ENCODE measurements around the gene FICD.
A peak's percentile ranks its signal among the peaks of the same experiment; 100 is the strongest.

The FICD gene

DNA sequence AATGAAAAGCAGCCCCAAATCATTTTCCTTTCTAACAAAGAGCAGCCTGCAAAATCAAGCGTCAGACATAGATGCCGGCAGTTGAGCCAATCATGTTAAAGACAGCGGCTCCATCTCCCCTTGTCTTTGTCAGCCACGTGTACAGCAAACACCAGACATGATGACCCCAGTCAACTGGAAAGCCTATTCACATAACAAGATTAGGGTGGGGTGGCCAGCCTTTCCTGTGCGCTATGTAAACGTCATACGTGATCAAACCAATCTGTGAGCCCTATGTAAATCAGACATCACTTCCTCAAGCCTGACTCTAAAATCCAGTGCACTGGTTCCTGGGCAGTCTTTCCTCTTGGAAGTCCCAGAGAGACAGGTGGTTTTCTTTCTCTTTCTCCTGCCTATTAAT lies 9.9 kb upstream of the FICD start:
- no peak for FAIRE-seq

DNA sequence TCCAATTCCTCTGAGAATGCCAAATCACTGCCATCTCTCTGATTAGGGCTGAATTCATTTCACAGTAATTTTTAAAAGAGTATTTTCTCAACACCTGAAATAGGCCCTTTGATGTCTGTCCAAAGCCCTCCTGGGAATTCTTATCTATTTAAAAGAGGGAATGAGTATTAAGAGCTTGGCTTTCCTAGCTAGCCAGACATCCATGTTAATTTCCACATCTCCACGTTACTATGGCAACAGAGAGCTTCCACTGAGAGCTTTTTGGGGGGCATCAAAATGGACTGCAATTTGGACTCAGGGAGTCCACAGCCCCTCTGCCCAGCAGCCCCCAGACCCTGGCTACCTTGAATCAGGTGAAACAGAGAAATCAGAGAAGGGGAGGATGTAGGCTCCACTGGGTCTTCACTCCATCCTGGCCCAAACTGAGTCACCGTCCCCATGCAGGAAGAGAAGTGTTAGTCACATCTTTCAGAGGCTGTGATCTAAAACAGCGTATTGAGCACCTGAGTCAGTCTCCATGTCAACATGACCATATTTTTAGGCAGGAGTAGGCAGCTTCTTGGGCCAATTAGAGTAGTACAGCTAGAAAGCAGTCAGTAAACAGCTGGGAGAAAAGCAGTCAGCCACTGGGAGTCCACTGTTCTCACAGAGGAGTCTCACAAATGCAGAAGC lies 7.0 kb upstream of the FICD start:
- FAIRE-seq = no peak

DNA sequence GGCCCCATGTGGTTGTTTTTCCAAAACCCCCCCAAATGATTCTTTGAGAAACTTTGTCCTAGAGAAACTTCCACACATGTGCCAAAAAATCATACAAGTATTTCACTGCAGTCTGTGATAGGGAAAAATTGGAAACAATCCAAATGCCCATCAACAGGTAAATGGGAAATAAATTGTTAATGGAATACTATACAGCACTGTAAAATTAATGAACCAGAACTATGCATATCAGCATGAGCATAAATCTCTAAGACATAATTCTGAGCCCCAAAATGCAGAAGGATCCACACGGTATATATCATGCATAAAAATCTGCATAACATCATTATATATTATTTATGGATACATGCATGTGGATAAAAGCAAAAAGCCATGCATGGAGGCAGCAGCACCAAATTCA lies 5.3 kb upstream of the FICD start:
- FAIRE-seq = no peak

DNA sequence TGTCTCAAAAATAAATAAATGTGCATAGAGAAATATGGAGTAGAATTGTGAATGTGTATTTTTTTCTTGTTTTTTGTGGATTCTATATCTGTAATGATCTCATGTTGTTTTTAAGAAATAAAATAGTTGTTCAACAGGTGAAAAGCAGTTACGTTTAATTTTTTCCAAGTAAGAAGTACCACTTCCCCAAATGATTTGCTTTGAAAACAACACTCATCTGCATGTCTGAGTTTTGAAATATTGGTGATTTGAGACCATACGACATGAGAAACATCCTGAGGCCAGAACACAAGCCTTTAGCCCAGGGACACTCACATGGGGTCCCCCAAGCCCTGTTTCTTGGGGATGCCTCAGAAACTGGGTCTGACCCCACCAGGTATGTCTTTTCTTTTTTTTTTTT lies 4.2 kb upstream of the FICD start:
- no peak for FAIRE-seq

DNA sequence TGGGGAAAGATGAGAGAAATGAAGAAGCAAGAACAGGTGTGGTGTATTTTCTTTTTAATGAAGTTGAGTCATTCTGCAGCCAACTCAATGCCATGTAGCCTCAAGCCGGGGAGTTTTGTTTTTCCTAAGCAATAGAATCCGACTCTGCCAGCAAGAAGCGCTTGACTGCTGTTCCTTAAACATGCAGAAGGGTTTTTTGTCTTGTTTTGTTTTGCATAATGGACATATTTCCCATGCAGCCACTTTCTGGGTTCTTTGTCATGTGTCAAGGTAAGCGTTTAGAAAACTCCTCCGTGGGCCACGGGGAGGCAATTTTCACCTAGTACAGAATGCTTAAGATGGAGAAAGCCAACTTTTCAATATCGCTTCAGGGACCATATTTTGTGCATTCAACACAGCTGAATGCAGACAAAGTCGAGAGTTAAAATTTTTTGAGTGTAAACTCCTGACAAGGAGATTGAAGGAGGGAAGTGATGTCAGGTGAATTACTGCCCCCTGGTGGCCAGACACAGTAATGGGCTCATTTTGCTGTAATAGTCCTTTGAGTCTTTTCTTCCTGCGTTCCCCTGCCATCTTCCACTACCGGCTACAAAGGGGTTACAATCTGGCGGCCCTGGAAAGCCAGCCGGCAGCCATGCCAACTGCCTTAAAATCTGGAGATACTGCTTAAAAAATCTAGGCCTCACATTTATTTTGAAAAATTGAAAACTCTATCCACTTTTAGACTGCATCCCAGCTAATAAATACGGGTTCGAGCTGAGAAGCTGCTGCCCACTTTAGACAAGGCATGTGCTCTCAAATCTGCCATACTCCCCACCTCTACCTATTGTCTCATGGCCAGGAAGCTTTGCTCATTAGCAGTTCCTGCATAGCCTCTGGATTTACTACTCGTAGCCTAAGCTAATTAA lies 3.2 kb upstream of the FICD start:
- peak; percentile 39 for FAIRE-seq

DNA sequence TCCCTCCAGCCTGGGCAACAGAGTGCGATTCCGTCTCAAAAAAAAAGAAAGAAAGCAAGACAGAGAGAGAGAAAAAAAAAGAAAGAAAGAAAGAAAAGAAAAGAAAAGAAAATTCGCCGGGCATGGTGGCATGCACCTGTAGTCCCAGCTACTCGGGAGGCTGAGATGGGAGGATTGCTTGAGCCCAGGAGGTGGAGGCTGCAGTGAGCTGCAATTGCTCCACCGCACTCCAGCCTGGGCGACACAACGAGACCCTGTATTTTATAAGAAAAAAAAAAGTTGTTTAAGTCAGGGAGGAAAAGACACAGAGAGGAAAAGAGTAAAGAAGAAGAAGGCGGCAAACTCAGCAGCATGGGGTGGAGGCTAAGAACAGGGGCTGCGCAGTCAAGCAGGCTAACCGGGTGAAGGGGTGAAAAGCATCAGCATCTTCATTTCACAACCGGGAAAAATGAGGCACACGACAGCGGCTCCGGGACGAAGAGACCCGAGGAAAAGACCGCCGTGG lies 557 bp upstream of the FICD start:
- FAIRE-seq = no peak

DNA sequence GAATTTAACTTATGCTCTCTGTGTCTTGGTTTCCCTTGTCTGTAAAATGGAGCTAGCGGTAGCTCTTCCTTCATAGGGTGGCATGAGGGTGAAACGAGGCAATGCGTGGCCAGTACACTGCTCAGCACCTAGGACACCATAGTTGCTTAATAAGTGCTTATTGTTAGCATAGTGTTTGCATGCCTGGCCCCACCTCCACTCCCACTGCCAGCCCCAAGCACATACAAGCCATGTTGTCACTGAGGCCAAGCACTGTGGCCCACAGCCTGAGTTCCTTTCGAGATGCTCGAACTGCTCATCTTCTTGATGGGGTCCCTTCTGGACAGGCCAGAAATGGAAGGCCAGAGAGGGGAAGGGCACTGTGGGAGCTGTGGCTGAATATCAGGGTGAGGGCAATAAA lies 839 bp downstream of the FICD start:
- no peak for FAIRE-seq

DNA sequence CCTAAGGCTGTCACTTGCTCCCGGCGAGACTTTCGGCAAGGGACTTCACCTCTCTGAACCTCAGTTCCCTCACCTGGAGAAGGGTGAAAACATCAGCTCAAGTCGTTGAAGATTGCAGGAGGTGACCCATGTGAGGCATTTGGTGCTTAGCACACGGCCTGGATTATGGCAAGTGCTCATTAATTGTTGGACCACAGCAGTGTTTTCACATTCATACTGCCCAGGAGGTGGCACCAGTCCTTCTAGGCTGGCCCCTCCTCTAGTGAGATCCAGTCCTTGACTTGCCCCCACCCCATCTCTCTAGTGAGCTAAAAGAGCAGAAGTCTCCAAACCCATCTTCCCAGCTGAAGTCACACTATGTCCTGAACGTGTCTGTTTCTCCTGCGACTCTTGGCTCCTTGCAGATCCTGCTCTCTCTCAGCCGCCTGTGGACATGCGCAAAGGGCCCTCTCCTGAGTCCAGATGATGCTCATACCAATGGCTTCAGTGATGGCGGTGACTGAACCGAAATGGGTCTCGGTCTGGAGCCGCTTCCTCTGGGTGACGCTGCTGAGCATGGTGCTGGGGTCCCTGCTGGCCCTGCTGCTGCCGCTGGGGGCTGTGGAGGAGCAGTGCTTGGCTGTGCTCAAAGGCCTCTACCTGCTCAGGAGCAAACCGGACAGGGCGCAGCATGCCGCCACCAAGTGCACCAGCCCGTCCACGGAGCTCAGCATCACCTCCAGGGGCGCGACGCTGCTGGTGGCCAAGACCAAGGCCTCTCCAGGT lies 1.6 kb downstream of the FICD start:
- FAIRE-seq = no peak

DNA sequence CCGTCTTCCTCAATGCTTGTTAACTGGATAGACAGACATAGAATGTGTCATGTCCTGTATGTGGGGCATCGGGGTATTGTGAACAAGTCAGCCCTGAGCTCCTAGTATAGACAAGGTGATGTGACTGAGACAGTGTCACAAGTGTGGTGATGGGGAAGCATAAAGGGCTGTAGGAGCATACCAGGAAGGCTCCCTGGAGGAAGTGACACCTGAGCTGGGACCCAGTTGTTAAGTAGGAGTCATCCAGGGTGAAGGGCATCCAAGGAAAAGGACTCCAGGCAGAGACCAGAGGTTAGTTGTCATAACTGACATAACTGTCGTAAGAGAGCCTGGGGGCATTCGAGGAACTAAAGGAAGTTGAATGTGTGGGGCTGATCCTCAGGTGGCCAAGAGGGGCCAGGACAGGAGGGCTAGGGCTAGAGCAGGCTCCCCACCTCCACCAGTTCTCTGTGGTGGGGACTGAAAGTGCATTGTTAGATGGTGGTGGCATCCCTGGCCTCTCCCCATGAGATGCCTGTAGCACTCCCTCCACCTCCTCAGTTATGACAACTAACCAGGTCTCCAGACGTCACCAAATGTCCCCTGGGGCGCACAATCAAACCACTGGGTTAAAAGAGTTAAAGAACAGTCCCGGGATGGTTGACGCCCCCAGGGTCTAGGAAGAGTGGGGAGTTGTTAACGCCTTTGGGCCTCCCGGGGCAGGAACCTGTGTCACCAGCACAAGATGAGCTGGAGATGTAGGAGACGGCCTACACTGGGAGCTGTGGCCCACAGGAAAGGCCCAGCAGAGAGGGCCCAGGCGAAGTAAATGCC lies 2.4 kb downstream of the FICD start:
- FAIRE-seq = no peak

DNA sequence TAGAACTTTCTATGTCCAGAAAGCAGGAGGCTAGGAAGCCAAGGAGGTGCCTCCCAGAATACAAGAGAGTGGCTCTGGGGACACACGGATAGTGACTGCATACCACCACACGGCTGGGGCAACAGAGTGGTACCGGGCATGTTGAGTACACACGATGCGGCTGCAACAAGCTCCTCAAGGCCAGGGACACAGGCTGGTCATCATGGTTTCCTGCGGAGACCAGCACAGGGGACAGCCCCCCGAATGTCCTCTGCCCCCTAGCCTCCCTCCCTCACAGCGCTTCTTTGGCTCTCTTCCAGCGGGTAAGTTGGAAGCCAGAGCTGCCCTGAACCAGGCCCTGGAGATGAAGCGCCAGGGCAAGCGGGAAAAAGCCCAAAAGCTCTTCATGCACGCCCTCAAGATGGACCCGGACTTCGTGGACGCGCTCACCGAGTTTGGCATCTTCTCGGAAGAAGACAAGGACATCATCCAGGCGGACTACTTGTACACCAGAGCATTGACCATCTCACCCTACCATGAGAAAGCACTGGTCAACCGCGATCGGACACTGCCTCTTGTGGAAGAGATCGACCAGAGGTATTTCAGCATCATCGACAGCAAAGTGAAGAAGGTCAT lies 3.1 kb downstream of the FICD start:
- FAIRE-seq = no peak

DNA sequence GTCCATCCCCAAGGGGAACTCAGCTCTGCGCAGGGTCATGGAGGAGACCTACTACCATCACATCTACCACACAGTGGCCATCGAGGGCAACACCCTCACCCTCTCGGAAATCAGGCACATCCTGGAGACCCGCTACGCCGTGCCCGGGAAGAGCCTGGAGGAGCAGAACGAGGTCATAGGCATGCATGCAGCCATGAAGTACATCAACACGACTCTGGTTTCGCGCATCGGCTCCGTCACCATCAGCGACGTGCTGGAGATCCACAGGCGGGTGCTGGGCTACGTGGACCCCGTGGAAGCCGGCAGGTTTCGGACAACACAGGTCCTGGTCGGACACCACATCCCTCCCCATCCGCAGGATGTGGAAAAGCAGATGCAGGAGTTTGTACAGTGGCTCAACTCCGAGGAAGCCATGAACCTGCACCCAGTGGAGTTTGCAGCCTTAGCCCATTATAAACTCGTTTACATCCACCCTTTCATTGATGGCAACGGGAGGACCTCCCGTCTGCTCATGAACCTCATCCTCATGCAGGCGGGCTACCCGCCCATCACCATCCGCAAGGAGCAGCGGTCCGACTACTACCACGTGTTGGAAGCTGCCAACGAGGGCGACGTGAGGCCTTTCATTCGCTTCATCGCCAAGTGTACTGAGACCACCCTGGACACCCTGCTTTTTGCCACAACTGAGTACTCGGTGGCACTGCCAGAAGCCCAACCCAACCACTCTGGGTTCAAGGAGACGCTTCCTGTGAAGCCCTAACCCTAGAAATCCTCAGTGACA lies 3.8 kb downstream of the FICD start:
- FAIRE-seq = no peak

DNA sequence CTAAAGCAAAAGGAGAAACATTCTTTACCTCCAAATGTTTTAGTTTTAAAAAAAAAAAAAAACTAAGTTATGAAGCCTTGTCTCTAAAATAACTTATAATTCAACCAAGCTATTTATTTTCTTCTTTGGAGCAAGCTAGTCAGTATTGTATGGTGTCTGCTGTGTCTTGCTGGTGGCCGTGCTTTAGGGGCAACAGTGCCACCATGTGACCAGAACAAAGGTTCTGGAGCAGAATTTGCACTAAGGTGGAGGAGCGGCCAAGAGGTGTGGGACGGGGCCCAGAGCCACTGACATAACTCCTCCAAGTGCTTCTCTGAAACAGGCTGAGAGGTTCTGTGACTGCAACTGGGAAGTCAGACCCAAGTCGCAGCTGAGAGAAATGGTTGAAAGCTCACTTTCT lies 4.5 kb downstream of the FICD start:
- no peak for FAIRE-seq

DNA sequence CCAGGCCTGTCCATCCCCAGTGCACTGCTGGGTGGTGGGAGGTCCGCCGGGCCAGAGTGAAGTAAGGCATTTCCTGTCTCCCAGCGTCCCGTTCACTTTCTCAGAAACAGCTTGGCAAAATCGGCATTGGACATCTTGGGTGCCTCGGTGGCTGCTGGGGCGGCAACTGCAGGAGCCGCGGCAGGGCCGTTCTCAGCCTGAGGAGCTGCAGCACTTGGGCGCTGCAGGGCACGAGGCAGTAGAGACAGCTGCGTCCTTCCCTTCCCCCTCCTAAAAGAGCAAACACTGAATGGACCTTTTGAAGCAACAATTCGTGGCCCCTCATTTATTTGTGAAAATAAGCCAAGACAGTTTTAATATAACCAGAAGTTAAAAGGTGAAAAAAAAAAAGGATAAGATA lies 8.3 kb downstream of the FICD start:
- no peak for FAIRE-seq

DNA sequence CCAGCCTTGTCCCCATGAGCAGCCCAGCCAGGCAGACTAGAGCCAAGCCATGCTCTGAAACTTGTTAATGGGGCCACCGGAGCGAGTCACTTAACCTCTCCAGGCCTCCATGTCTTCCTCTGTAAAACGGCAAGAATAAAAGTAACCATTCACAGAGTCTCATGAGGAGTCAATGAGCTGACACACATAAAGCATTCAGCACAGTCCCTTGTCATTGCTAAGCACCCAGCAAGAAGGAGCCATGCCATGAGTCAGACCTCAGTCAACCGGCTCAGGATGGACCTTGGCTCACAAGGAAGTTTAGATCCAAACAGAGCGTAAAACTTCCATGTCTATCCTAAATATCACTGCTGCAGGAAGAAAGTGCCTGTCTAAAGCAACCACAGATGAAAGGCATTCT lies 10.6 kb downstream of the FICD start:
- no peak for FAIRE-seq

DNA sequence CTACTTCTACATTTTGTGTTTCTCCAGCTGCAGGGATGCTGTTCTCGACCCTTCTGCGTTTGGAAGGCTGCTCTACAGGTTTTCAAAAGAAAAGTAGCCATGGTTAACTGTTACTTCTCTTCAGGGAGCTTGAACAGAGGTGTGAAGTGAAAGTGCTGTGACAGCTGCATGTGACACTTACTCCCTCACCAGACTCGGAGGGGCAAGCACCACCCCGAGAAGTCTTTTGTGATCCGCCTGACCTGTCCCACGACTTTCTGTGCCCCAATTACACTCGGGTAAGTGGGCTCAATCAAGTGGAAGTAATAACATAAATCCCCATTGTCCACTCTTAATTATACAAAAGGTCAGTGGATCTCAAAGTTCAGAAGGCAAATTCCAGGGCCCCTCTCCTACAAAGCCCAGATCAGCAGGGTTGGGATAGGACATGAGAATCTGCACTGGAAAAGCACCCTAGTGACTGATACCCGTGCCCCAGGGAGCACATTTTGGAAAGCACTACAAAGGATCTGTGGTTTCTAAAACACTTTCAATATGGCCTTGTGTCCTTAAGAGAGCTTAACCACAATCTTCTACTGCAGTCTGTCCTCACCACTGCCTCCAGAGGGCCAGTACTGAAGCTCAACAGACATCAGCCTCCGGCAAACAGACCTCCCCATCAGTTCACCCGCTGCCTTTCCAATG lies 11.5 kb downstream of the FICD start:
- FAIRE-seq = no peak

DNA sequence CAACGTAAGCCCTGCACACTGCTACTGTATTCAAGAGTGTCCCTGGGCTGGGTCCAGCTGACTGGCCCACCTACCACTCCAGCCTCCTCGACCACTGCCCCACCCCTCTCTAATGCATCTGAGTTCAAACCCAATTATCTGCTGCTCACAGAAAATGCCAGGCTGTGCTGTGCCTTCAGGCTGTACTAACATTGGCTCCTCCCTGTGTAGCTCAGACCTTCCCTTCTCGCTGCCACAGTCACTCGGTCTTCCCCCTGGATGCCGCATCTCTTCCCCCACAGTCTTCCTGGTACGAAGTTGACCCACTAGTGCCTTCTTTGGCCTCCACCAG lies 12.1 kb downstream of the FICD start:
- no peak for FAIRE-seq

DNA sequence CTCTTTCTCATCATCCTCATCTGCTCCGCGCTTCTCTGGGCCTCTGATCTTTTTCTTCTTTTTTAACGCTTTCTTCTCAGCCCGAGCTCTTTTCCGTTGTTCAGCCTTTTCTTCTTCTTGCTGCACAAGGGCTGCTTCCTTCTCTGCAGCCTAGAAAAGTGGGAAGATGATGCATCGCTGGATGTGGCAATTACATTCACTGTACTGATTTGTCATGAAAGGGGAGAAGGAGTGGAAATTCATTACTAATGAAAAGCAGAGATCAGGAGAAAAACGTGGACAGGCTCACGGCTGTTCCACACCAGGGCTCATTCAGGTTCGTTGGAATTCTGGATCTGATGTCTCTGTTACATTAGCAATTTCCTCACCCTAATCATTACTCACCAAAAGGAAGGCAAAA lies 15.1 kb downstream of the FICD start:
- FAIRE-seq = no peak

DNA sequence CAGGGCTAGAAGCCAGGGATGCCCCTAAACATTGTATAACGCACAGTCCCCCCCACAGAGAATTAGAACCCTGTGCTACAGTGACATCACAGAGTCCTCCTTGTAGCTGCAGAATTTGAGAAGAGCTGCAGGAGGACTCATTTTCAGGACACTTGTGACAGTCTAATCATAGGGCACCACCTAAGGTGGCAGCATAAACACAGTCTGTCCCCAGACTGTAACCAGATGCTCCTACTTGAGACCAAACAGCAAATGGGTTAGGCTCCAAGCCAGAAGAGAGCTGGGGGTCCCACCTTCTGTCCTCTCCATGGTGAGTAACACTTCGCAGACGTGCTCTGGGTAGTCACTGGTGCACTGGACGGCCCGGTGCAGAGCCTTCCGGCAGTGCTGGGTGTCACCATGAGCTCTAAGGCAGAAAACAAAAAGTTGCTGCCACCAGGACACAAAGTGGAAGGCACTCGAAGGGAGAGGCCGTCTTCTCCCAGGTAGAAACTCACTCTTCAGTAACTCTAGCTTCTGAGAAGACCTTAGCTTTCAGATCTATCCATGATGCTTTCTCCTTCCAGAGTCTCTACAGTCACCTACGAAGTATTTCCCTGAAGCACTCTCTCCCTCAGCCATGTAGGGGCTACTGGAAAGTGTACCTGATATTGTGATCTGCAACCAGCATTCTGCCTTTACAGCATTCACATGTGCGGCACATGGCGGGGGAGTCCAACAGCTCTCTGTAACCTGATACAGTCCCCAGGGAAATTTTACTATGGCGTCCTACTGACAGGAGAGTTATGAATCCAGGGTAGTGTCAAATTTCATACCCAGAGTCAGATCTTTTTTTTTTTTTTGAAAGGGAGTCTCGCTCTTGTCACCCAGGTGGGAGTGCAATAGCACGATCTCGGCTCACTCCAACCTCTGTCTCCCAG lies 17.1 kb downstream of the FICD start:
- no peak for FAIRE-seq

DNA sequence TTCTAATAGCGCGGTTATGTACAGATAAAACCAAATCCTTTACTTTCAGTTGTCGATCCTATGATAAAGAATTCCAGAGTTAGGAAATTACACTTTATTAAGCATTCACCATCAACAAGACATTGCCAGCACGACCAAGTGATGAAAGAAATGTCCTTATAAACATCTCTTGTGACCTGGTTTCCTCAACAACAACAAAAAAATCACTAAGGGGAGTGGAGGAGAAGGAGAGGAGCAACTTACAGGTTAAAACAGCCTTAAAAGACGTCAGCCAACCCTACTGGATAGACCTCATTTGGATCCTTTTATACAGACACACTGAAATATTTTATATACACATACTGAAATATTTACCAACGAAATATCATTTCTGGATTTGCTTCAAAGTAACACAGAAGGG lies 23.1 kb downstream of the FICD start:
- no peak for FAIRE-seq

Measured in A204.1 (cell line).